Measurements from ENCODE around the gene TTC32. TPM values are rescaled to one million over a fixed set of nuclear protein-coding genes. Genes with fewer than 3 reads are reported as not detected.

TTC32 gene
- total RNA-seq, 1 experiment from 2014 or later = 13.0 TPM

- no peak for DNase-seq (ENCODE audit: low read depth)
Observed at GRCh38 chr2:19854596-19855541, 46.9 kb downstream of the TTC32 start.

GRCh38 chr2:19851116-19851695 lies 50.6 kb downstream of the TTC32 start:
- peak; percentile 26 for DNase-seq (ENCODE audit: low read depth)

GRCh38 chr2:19850056-19851050 lies 51.4 kb downstream of the TTC32 start:
- DNase-seq (ENCODE audit: low read depth) = no peak

GRCh38 chr2:19848952-19849351 lies 52.8 kb downstream of the TTC32 start:
- no peak for DNase-seq (ENCODE audit: low read depth)

- DNase-seq (ENCODE audit: low read depth) = no peak
Observed at GRCh38 chr2:19848029-19848750, 53.6 kb downstream of the TTC32 start.

GRCh38 chr2:19847486-19847885 lies 54.3 kb downstream of the TTC32 start:
- DNase-seq (ENCODE audit: low read depth) = no peak

Other genes starting within 250 kb of the TTC32 start
- gene WDR35, start 88.1 kb upstream of the TTC32 start, total RNA-seq (2014; rRNA removed; shearing (Covaris generic)) = 12.9 and 14.4 TPM in 2 replicates
- 5.3 and 6.0 TPM in 2 replicates for gene MATN3, start 110.7 kb upstream of the TTC32 start, total RNA-seq (2014; rRNA removed; shearing (Covaris generic))
- gene LAPTM4A, start 149.6 kb upstream of the TTC32 start, total RNA-seq (2014; rRNA removed; shearing (Covaris generic)) = 218 and 267 TPM in 2 replicates